OCI-LY3 (cell line): ENCODE measurements around the gene FAM118B.

Source experiments
- H2AFZ ChIP-seq: fragments of 200-600, 300-600 bp; shearing (Covaris generic); 2 replicates; pipeline ENCODE4 v1.6.0; 2014; ENCODE audit warnings: antibody characterized with exemption, low read depth, low read length
- H3K27ac ChIP-seq: fragments of 200-600, 300-600 bp; sonication (generic); 2 replicates; pipeline ENCODE4 v1.5.1; 2014; ENCODE audit warnings: mild to moderate bottlenecking, low read length, moderate library complexity, mixed read lengths
- H3K27me3 ChIP-seq: fragments of 200-600, 300-600 bp; sonication (generic); 2 replicates; pipeline ENCODE4 v1.6.1; 2014; ENCODE audit warnings: low read depth, low read length, mixed read lengths
- H3K36me3 ChIP-seq: fragments of 200-600, 300-600 bp; sonication (generic); replicated peaks from 2 replicates; pipeline ENCODE3; 2014; ENCODE audit warnings: low read depth, low read length, mixed read lengths
- H3K4me1 ChIP-seq: fragments of 300-600, 200-600 bp; sonication (generic); 2 replicates; pipeline ENCODE4 v1.6.1; 2014; ENCODE audit warnings: low read length, mixed read lengths
- H3K4me2 ChIP-seq: fragments of 200-600, 300-600 bp; sonication (generic); 2 replicates; pipeline ENCODE4 v1.6.1; 2014; ENCODE audit warnings: low read length, mixed read lengths
- H3K4me3 ChIP-seq: fragments of 300-600, 200-600 bp; sonication (generic); 2 replicates; pipeline ENCODE4 v1.5.1; 2014; ENCODE audit warnings: antibody characterized with exemption, mild to moderate bottlenecking, low read length, moderate library complexity
- H3K79me2 ChIP-seq: fragments of 300-600, 200-600 bp; shearing (Covaris generic); 2 replicates; pipeline ENCODE4 v1.6.1; 2014; ENCODE audit warnings: mild to moderate bottlenecking, low read length, mixed read lengths
- H3K9ac ChIP-seq: fragments of 300-600, 200-600 bp; shearing (Covaris generic); 2 replicates; pipeline ENCODE4 v1.6.0; 2014; ENCODE audit warnings: mild to moderate bottlenecking, low read length, moderate library complexity
- H3K9me3 ChIP-seq: fragments of 200-600, 300-600 bp; shearing (Covaris generic); 2 replicates; pipeline ENCODE4 v1.6.1; 2014; ENCODE audit warnings: low read length, mixed read lengths; ENCODE audit not compliant: insufficient read depth
- H4K20me1 ChIP-seq: fragments of 200-600, 300-600 bp; sonication (generic); 2 replicates; pipeline ENCODE4 v1.6.1; 2016; ENCODE audit warnings: low read length, mixed read lengths; ENCODE audit not compliant: insufficient read depth
- CTCF ChIP-seq: fragments of 200-600, 300-600 bp; sonication (generic); IDR thresholded peaks from 2 replicates; pipeline ENCODE4 v1.5.1; 2014; ENCODE audit warnings: antibody characterized with exemption, low read length, low read depth
- EZH2phosphoT487 ChIP-seq: fragments of 200-600 bp; shearing (Covaris generic); IDR thresholded peaks from 2 replicates; pipeline ENCODE4 v1.6.1; 2018; ENCODE audit warnings: antibody characterized with exemption, mixed run types, low read depth

Gene FAM118B

GRCh38 chr11:126267650-126268049 lies 56.1 kb downstream of the FAM118B start:
- Histone ChIP-seq H4K20me1 (no peaks in the 10 kb centered on the region), H3K9ac (peak overlapping the region; percentile 84), H3K9me3 (no peaks in the 10 kb centered on the region), H3K4me2 (peak overlapping the region; percentile 93), H3K79me2 (peaks cover 51% of the 10 kb centered on the region), H3K4me1 (peaks cover 17% of the 10 kb centered on the region), H3K27me3 (no peaks in the 10 kb centered on the region), H3K36me3 (peaks cover 54% of the 10 kb centered on the region), H3K27ac (peak overlapping the region; percentile 56), H3K4me3 (peak overlapping the region; percentile 87), H2AFZ (no peak overlapping the region)
- no peak for TF ChIP-seq CTCF
- TF ChIP-seq EZH2phosphoT487, result no peak

- Histone ChIP-seq H3K79me2 (peaks cover 51% of the 10 kb centered on the region), H3K4me2 (peak overlapping the region; percentile 93), H3K27me3 (no peaks in the 10 kb centered on the region), H3K27ac (peak overlapping the region; percentile 56), H2AFZ (no peak overlapping the region), H4K20me1 (no peaks in the 10 kb centered on the region), H3K4me1 (peaks cover 17% of the 10 kb centered on the region), H3K36me3 (peaks cover 54% of the 10 kb centered on the region), H3K9ac (peak overlapping the region; percentile 84), H3K9me3 (no peaks in the 10 kb centered on the region), H3K4me3 (peak overlapping the region; percentile 87)
- TF ChIP-seq EZH2phosphoT487 (no peak), CTCF (no peak)
These were observed 56.8 kb downstream of the FAM118B start for GRCh38 chr11:126268361-126268707.

GRCh38 chr11:126268708-126269579 lies 57.4 kb downstream of the FAM118B start, which contains the start of the genes FOXRED1 and SRPRA:
TSS of gene FOXRED1 (plus strand) at chr11:126269154. CDS start at chr11:126269207, 53 bp downstream.
TSS of gene SRPRA (minus strand) at chr11:126268895. CDS start at chr11:126268804, 91 bp downstream.
- peak within 1 kb of the TSS; percentile 87 for H3K4me3 ChIP-seq
- peaks cover 51% of the 10 kb centered on the region for H3K79me2 ChIP-seq
- H3K9ac ChIP-seq, result peak within 1 kb of the TSS; percentile 91
- H3K4me2 ChIP-seq, result peak within 1 kb of the TSS; percentile 93
- H4K20me1 ChIP-seq, result no peaks in the 10 kb centered on the region
- H3K4me1 ChIP-seq, result peaks cover 17% of the 10 kb centered on the region
- H3K27ac ChIP-seq, result peak within 1 kb of the TSS; percentile 56
- no peaks in the 10 kb centered on the region for H3K9me3 ChIP-seq
- H3K27me3 ChIP-seq, result no peaks in the 10 kb centered on the region
- TF ChIP-seq CTCF (no peak), EZH2phosphoT487 (no peak)
- H3K36me3 ChIP-seq, result peaks cover 49% of the 10 kb centered on the region
- peak within 1 kb of the TSS; percentile 71 for H2AFZ ChIP-seq

GRCh38 chr11:126277322-126277721 lies 65.7 kb downstream of the FAM118B start:
- H3K36me3 ChIP-seq, result peaks cover 39% of the 10 kb centered on the region

More at GRCh38 chr11:126277322-126277721, 65.7 kb downstream of the FAM118B start:
- H3K79me2 ChIP-seq, result no peaks in the 10 kb centered on the region
- no peak overlapping the region for H3K27ac ChIP-seq
- no peak overlapping the region for H2AFZ ChIP-seq
- H3K4me1 ChIP-seq, result no peaks in the 10 kb centered on the region
- no peaks in the 10 kb centered on the region for H4K20me1 ChIP-seq
- H3K9ac ChIP-seq, result no peak overlapping the region
- TF ChIP-seq EZH2phosphoT487 (no peak), CTCF (no peak)
- no peaks in the 10 kb centered on the region for H3K27me3 ChIP-seq
- H3K9me3 ChIP-seq, result no peaks in the 10 kb centered on the region
- H3K4me2 ChIP-seq, result no peak overlapping the region
- no peak overlapping the region for H3K4me3 ChIP-seq
